GM21367 (cell line): Measurements from ENCODE around the gene KLF3.

Experiments
- ATAC-seq: cut with Tn5 transposase; IDR thresholded peaks from one replicate; pipeline ENCODE4 v1.9.1; 2021; ENCODE audit not compliant: unreplicated experiment

The KLF3 gene

DNA sequence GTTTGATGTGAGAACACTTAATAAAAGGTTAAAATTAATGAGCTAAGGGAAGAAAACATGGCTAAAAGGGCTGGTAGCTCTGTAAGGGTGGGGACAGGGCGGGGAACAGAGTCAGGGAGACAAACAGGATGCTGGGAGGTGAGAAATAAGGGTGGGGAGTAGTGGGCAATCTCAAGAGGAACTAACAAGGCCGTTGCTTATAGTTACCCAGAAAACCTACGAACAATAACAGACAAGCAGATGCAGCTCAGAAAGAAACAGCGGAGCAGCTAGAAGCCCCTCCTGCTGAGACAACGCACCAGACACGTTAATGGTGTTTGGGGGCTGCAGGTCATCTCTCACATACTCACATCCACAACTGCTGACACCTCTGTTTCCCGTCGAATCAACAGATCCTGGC lies 9.7 kb upstream of the KLF3 start:
- ATAC-seq, result no peak

DNA sequence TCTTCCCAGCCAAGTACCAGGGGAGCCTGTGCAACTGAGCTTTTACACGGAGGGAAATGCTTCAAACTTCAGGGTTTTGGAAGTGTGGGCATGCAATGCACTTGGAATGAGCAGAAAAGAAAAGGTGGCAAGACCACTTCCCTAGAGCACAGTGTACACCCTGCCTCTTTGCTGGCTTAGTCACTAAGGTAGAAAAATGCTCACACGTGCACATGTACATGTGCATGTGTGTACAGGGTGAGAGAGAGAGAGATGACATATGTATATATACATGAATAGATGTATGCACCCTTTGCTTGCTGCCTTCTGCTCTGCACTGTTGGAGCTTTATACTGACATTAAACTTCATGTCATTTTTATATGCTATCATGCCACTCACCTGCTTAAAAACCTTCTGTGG lies 7.9 kb upstream of the KLF3 start:
- no peak for ATAC-seq

DNA sequence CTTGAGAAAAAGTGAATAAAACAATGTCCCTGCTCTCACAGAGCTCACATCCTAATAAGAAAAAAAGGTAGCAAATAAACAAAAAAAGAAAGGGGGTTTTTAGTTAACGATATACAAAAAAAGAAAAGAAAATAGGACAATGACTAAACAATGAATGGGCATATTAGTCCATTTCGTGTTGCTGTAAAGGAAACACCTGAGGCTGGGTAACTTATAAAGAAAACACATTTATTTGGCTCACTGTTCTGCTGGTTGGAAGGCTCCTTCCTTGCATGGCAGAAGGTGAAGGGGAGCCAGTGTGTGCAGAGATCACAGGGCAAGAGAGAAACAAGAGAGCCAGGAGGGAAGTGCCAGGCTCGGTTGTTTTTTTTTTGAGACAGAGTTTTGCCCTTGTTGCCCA lies 4.7 kb upstream of the KLF3 start:
- ATAC-seq, result no peak

DNA sequence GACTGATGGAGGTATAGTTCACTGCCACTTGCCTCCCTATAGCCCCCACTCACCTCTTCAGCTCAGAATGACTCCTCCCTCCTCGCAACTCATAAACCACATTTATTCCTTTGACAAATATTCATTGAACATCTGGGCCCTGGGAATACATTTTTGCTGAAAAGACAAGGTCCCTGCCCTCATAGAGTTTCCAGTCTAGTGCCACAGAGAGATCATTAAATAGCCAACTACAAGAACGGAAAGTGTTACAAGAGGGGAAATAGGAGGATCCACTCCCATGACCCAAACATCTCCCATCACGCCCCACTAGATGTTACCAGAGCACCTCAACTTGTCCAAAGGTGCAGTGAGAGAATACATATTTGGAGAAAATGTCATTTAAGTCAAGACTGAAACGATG lies 3.2 kb upstream of the KLF3 start:
- no peak for ATAC-seq

DNA sequence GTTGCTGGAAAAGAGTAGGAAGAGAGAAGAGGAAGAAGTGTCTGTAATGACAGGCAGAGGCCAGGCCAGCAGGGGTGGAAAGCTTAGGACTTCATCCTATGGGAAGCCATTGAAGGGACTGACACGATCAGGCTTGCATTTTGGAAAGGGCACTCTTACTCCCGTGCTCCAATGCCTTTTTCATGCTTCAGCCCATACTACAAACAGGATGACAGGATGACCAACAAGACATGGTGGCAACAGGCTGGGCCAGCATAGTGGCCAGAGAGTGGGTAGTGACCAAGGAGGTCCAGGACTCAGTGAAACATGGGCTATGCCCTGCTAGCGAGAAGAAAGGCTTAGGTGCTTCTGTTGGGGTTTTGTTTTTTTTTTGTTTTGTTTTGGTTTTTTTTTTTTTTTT lies 2.6 kb upstream of the KLF3 start:
- ATAC-seq, result no peak

DNA sequence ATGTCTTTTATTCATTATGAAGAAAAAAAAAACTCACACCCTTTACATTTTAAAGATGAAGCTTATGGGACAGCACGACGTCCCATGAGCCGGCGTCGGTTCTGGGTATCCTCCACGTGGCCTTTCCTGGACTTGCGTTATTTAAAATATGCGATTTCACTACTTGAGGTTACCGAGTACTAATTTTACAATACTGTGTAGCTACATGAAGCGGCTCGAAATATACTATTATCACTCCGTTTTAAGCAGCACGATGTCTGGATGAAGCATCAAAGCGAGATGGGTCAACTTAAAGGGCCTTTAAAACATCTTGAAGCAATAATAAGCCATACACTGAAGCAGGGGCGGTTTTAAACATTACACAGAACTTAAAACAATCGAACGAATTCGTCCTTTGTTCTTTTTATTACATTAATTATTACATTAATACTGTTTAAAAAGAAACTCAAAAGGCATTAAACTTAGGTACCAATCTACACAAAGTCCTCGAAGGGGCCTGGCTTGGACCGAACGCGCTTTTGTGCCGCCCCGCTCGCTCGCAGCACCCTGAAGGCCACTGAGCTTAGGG lies 1.4 kb upstream of the KLF3 start:
- no peak for ATAC-seq

DNA sequence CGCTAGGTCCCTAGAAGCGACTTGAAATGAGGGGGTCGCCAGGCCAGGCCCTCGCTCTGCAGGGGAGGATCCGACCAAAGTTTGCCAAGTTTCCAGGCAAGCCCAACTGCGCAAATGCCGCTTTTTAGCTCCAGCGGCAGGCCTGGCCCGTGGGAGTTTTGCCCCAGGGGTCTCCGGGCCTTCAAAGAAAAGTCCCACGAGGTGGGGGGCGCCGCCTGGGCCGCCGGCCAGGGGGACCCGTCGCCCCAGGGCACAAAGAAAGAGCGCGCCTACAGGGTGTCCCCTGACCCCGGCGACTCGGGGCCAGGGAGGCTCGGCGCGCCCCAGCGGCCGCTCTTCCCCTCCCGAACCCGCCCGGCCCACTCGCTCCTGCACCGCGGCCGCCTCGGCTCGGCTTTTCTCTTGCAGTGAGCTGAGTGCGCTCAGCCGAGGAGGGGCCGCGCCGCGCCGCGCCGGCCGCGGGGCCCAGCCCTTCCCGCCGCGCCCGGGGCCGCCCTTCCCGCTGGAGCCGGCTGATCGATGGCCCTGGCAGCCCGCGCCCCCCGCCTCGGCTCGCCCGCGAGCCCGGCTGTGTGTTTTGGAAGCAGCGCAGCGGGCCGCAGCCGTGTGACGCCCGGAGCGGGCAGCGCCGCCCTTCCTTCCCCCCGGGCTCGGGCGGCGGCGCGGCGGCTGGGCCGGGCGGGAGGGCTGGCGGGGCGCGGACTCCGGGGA lies 754 bp upstream of the KLF3 start:
- peak; percentile 45 for ATAC-seq

DNA sequence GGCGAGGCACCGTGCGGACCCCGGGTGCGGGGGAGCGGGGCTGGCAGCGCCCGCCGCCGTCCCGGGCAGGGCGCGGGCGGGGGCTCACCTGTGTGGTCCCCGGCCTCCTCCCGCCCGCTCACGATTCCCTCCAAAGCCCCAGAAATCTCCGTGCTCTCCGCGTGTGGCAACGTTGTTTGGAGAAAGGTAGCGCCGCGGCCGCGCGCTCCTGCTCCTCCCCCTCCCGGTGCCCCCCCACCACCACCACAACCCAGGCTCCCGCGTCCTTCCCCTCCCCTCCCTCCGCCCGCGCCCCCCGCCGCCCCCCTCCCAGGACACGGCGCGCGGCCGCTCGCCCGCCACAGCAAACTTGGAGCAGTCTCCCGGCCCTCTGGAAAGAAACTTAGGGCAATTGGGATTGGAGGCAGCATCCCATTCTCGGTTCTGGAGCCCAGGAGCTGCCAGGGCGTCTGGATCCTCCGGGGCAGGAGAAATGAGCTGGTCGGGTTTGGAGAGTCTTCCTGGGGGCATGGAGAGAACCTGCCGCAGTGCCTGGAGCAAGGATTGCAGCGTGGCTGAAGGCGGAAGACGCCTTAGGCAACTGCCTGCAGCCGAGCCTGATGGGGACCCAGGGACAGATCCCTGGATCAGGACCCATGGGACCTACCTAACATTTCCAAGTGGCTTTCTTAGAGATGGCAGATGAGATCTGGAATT lies 855 bp downstream of the KLF3 start:
- no peak for ATAC-seq

DNA sequence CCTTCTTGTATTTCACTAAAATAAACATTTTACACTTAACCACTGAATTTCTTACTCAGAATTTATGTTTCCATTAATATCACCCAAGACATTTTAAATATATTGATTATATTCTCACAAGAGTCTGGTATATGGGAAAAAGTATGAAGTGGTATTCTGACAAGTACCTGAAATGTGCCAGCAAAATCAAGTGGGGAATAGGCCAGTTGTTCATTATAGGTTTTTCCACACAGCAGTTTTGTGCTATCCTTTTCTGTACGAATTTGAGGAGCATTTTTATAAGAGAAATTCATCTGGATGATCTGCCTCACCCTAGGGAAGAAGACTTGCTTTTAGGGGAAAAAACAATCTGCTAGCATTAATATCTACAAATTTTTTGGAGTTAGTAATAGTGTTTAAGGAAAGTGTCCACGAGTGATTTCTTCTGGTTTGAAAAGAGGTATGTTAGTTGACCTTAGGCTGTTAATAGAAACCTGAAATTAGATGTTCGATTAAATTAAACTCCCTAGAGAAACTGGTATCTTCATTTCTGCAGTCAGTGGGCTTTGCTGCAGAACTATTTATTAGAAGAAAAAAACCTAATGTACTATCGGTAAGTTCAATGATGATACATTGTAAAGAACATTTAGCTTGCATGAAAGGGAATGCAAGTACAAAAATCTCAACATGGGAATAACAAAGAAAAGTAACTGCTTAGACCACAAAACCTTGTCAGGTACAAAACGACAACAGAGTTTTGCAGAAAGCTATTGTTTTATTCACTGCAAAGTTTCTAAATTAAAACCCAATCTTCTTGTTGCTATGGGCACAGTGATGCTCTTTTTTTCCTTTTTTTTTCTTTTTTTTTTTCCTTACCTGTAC lies 1.8 kb downstream of the KLF3 start:
- ATAC-seq, result no peak

DNA sequence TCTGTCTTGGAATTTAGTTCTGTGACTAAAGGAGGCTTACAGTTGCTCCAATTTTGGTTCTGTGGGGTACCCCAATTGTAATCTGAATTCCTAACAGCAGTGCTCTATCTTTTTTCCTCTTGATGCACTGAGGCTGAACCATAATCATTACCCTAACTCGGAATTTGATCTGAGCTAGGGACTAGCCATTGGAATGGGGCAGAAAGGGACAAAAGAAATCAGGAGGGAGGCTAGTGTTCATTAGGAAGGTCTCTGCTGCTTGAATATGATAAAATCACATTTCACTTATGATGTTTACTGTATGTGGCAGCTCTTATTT lies 2.7 kb downstream of the KLF3 start:
- ATAC-seq, result no peak

DNA sequence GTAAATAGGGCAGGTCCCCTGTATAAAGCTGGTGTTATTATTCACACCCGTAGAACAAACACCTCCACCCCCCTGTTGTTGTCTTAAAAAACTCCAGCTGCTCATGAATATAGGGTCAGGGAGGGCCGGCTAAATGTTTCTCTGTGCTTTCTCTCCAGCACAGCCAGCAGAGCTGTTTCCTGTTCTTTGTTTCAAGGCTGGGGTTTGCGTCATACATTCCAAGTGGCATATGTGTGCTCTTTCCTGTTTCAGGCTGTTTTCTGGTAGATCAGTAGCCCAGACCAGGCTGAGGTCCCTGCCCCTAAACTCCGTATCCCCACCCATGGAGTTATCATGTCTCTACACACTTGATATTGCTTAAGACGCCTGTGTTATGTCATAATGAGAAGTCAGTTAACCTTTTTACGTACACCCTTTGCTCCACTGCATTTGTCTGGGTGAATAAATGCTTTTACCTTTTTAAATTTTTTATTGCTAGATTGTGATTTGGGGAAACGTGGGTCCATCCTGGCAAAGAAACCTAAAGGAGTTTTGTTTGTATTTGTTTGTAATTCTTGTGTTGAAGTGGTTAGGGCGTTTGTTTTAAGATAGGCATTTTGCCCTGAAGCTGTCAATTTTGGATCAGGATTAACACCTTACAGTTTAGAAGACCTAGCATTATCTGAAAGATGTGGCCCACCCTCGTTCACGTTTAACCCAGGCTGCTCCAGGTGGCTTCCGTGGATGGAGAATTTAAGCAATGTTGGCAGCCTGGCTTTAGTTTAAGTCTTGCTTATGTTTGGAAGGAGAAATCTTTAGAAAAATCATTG lies 3.3 kb downstream of the KLF3 start:
- ATAC-seq, result no peak

DNA sequence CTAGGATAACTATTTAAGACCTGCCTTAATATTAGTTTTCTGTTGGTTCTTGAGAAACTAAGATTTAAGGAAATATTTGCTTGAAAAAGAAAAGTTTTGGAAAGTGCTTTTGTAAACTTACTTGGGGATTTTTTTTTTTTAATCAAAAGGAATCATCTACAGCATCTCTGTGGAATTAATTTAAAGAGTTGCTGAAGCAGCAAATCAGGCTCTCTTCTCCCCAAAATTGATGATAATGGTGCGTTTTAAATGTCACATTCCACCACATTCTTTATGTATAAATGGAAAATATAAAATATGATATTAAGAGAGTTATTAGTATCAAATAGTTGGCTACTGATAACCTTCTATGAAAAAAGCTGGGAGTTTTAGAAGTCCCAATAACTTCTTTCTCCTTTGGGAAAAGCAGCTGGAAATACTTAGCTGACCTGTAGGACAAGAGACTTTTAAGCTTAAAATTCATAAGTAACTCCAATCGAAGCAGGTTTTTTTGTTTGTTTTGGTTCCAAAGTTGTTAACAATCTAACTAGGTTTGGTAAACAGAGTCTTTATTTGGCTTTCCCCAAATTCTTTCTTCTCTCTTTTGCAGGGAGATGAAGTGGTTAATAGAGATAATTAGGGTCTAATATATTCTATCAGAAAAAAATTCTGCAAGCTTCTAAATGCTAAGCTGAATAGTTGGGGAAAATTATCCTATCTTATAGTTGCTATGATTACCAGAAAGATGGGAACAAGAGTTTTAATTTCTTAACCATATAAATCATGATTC lies 4.4 kb downstream of the KLF3 start:
- no peak for ATAC-seq

DNA sequence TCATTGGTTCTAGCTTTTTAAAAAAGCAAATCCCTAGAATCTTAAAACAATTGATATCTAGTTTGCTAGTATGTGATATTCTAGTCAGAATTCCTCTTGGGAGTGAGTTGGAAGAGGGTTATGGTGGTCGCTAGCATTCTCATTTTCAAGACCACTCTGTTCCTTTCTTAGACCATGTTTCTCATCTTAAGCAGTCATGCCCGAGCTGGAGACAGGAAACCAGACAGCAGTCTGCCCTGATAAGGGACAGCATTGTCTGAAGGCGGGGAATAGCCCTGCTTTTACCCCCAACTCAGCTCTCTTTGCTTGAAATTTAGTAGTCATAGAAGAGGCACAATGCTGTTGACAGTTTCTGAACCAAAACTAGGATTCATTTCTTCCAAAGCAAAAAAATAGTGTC lies 5.2 kb downstream of the KLF3 start:
- ATAC-seq, result no peak

DNA sequence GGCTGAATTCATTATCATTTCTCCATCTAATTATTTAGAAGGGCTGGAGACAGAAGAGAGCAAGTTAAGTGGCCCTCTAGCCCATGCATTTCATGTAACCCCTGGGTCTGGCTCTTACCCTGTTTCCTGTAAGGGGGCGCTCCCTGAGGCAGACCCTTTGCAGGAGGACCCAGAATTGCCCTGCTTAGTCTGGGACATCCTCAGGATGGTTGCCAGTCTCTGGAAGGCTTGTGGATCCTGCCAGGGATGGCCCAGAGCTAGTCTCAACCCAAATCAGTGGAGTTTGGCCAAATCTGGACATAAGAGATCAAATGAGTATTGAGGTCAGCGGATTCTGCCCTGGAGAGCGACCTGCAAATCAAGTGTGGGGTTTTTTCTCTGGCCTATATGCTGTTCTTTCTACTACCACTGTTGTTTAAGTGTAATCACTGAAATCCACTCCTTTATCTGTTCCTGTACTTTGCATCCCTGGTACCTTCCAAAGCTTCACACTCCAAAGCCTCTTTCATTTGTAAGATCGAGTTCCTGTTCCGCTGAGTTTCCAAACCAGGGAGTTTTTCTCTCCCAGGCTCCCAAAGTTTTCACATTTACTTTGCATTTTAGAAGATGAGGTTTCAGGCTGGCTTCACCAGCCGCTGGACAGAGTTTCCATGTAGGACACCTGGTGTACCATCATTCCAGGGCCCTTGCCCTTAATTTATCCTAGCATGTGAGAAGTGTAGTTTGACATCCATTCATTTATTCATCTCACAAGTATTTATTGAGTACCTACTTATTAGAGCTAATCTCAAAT lies 6.3 kb downstream of the KLF3 start:
- no peak for ATAC-seq

DNA sequence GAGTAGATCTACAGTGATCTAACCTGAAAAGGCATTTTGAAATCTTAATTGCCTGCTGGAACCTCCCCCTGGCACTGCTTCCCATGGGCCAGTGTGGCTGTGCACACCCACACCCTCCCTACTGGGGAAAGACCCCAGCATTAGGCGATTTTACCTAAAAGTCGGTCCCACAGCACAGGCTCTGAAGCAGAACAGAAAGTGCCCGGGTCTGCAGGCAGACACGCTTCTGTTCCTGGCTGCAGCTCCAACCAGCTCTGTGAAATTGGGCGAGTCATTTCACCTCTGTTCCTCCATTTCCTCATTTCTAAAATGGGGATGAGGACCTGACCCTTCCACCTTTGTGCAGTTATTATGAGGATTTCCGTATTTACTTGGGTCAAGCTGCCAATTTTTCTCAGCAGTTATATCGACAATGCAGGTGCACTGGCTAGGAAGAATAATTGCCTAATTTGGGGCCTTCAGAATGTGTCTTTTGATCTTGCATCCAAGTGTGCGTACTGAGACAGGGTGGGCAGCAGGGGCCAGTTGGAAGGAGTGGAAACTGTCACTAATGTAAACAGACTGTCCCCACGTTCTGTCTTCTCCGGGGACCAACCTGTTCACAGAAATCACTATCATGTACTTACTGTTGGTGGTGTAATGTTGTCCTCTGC lies 7.1 kb downstream of the KLF3 start:
- ATAC-seq, result no peak

DNA sequence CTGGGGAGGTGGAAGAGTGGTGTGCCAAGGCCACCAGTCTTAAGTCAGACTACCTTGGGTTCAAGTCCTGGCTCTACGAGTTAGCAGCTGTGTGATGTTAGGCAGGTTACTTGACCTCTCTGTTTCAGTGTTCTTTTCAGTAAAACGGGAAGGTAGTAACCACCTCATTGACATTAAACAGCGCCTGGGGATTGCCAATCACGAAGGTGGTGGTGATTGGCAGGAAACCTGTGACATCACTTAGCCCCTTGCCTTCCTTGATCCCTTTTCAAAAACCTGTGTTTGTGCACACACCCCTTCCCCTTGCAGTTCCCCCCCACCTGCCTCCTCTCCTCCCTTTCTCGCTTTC lies 7.6 kb downstream of the KLF3 start:
- ATAC-seq, result no peak

DNA sequence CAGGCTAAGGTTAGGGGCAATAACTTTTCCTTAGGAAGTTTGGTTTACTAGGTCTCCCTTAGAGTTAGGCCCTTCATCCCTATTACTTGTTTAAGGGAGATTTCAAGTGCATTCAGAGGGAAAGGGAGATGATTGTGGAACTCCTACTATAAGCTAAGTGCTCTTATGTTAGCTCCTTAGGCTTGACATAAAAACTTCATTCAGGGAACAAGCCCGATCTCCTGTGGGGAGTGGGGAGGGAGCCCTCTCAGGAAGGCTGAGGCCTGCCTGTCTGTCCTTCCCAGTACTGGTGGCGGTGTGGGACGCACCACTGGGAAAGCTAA lies 8.0 kb downstream of the KLF3 start:
- no peak for ATAC-seq

DNA sequence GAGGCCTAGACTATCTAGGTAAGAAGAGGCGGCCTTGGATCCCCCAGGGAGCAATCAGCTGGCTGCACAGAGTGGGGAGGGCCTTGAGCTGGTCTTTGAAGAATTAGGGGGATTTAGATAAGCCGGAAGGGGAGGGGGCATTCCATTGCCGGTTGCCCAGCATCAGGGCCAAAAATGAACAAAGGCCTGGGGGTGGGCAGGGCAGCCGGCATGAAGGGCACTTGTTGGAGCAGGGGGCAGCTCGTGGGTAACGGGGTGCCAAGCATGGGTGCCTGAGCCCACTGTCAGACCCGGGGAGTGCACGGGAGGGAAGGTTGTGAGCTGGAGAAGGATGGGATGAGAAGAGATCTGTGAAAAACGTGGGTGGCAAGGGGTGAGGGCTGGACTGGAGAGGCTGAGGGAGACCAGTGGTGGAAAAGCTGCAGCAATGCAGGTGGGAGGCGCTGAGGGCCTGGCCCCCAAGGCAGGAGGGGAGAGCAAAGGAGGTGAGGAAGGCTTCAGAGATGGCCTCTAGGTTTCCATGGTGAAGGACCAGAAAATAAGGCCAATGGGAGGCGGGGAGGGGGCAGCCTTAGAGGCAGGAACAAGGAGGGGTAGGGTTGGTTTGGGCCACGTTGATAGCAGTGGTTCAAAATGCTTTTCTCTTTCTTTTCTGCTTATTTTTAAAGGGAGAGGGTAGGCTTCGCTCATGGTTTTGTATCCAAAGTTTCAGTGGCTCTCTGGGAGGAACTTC lies 8.6 kb downstream of the KLF3 start:
- ATAC-seq, result no peak
